ENCODE measurements around the gene VKORC1.

Gene VKORC1

DNA sequence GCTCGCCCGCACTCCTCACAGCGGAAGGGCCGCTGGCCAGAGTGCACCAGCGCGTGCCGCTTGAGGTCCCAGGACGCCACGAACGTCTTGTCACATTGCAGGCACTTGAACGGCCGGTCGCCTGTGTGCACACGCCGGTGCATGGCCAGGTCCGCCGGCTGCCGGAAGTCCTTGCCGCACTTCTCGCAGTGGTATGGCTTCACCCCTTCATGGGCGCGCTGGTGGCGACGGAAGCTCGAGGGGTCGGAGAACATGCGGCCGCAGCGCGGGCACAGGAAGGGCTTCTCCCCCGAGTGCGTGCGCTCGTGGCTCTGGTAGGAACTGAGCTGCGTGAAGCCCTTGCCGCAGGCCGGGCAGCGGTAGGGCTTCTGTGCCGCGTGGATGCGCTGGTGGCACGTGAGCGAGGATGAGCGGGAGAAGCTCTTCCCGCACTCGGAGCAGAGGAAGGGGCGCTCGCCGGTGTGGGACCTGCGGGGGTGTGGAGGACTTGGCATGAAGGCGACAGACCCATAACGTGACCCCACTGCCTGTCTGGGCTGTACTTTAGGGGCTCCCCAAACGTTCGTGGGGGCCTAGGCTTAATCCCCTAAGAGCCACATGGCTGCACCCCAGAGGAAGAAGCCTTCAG is 32.7 kb downstream of the VKORC1 start:
- no peak for DNase-seq

DNA sequence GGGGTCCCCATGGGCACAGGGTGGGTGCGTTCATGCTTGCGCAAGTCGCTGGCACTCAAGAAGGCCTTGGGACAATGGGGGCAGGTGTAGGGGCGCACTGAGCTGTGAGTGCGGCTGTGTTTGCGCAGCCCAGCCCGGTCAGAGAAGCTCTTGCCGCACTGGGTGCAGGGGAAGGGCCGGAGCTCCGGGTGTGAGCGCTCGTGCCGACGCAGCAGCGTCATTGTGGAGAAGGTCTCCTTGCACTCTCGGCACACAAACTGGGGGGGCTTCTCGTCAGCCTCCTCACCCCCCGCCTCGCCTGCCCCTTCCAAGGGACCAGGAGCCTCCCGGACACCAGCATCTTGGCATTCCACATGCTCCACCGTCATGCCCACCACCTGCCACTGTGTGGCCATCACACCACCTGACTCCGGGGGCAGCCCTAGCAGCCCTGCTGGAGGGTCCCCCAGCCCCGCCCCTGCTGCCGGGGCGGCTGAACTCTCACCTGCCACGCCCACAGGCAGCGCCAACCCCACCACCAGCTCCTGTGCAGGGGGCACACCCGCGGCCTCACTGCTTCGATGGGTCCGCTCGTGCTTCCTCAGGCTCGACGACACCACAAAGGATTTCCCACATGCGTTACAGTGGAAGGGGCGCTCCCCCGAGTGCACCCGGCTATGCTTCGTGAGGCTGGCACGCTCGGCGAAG is 33.3 kb downstream of the VKORC1 start:
- no peak for DNase-seq

DNA sequence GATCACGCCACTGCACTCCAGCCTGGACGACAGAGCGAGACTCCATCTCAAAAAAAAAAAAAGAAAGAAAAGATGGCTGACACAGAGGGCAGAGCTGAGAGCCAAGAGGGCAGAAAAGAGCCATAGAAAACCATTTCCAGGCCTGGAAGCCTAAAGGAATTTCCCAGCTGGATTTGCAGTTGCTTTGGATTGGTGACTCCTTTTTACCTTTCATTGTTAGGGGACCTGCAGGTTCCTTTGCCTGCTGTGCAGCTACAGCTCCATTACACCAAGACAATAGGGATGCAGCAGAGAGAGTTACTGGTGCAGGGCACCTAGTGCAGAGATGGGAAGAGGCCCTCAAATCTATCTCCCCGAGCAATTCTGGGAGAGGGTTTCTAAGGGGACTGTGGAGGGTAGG is 39.0 kb downstream of the VKORC1 start:
- DNase-seq, result no peak

DNA sequence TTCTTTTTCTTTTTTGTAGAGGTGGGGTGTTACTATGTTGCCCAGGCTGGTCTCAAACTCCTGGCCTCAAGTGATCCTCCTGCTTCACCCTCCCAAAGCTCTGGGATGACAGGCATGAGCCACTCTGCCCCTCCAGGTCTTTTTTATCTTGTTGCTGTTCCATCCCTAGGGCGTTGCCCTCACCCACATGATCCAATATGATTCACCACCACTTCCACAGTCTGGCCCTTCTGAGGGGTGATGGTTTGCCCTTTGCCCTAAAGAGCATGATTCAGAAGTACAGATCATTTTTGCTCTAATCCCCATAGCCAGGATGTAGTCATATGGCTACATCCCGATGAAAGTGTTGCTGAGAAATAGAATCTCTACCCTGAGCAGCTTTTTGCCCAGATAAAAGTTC is 42.5 kb downstream of the VKORC1 start:
- DNase-seq, result no peak

DNA sequence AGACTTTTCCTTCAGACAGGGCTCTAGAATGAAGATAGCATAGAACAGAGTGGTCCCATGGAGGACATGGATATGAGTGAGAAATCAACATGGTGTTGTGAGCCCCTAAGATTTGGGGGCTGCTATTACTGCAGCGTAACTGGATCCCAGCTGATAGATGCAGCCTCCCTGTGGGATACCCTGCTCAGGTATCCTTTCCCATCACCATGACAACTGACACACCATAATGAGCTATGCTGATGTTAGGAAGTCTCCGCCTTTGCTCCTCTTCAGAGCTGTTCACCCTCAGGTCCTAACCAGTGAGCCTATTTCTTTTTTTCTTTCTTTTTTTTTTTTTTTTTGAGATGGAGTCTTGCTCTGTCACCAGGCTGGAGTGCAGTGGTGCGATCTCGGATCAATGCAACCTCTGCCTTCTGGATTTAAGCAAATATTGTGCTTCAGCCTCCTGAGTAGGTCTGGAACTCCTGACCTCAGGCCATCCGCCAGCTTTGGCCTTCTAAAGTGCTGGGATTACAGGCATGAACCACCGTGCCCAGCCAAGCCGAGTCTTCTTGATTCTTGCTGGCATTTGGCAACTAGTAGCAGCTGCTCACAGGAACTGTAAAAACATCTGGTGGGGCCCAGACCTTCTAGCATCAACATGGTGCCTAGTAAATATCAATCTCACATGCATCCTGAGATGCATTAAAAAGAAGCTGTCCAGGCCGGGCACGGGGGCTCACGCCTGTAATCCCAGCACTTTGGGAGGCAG is 44.1 kb downstream of the VKORC1 start:
- DNase-seq, result no peak

DNA sequence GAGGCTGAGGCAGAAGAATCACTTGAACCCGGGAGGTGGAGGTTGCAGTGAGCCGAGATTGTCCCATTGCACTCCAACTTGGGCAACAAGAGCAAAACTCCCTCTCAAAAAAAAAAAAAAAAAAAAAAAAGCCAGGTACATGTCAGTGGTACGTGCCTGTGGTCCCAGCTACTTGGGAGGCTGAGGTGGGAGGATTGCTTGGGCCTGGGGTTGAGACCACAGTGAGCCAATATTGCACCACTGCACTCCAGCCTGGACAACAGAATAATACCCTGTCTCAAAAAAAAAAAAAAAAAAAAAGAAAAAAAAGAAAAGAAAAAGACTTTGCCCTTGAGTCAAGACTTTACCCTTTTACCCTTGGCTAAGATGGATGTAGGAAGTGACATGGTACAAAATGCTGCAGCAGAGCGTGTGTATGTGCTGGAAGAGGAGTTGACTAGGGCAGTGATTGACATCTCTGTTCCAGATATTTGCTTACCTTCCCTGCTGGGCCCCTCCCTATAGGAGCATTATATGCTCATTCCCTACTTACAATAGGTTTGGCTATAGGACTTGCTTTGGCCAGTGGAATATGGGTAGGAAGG is 50.6 kb downstream of the VKORC1 start:
- DNase-seq, result no peak

DNA sequence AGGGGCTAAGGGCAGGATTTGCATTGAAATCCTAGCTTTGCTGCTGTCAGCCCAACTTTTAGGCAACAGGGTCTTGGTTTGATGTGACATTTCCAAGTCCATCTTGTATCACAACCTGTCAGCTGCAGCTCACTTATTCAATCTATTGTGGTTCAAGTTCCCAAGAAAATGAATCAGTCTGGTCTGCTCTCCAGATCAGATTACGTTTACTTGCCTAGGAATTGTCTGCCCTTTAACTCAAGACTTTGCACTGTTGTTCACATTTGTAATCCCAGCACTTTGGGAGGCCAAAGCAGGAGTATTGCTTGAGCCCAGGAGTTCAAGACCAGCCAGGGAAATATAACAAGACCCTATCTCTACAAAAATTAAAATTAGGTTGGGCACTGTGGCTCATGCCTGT is 51.2 kb downstream of the VKORC1 start:
- no peak for DNase-seq

DNA sequence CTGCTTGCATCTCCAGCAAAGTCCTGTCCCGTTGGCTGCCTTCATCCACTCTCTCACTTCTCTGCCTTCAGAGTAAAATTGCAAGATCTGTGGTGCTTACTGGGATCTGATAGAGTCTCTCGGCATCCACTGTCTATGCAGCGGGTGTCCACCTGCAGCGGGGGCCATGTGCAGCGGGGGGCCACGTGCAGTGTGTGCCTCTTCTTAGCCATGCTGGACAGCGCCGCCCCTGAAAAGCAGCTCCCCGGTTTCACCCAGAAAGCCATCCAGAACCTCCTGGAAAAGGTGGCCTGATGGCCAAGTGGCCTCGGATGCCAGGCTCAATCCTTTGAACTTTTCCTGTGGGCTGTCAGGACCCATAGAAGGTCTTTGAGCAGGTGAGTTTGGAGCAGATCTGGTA is 51.7 kb downstream of the VKORC1 start:
- no peak for DNase-seq
